GM18867 (cell line): ENCODE measurements around the gene ALDH2.
"Not testable (repeated sequence)": the region's sequence is repeated elsewhere in the genome, so short reads cannot be mapped to it uniquely, and the experiment has no call there.

Experiments used
- ATAC-seq: cut with Tn5 transposase; IDR thresholded peaks from one replicate; pipeline ENCODE4 v1.9.1; 2021; ENCODE audit warnings: mild to moderate bottlenecking, moderate library complexity; ENCODE audit not compliant: unreplicated experiment

Gene ALDH2

GRCh38 chr12:111766608-111767361, at the start of gene ALDH2:
Gene ALDH2, plus strand, starts transcription at chr12:111766933. Its CDS starts 50 bp downstream, at chr12:111766983.
- peak; percentile 38 for ATAC-seq

- ATAC-seq = not testable (repeated sequence)
These were observed 47.4 kb upstream of the ALDH2 start for GRCh38 chr12:111719316-111719715.

- no peak for ATAC-seq
These were observed 46.3 kb upstream of the ALDH2 start for GRCh38 chr12:111720457-111720856.

- ATAC-seq = not testable (repeated sequence)
These were observed 42.9 kb upstream of the ALDH2 start for GRCh38 chr12:111723646-111724360.

GRCh38 chr12:111728795-111729194, 37.9 kb upstream of the ALDH2 start:
- no peak for ATAC-seq

GRCh38 chr12:111730420-111730819, 36.3 kb upstream of the ALDH2 start:
- no peak for ATAC-seq

GRCh38 chr12:111732786-111733185, 33.9 kb upstream of the ALDH2 start:
- ATAC-seq = no peak

- ATAC-seq = no peak
These were observed 33.3 kb upstream of the ALDH2 start for GRCh38 chr12:111733340-111733915.

GRCh38 chr12:111739524-111739923, 27.2 kb upstream of the ALDH2 start:
- not testable (repeated sequence) for ATAC-seq

GRCh38 chr12:111741235-111741812, 25.4 kb upstream of the ALDH2 start:
- ATAC-seq = no peak

GRCh38 chr12:111745211-111745610, 21.5 kb upstream of the ALDH2 start:
- no peak for ATAC-seq

GRCh38 chr12:111747333-111747732, 19.4 kb upstream of the ALDH2 start:
- ATAC-seq = no peak

- ATAC-seq = no peak
These were observed 18.5 kb upstream of the ALDH2 start for GRCh38 chr12:111748151-111748672.

GRCh38 chr12:111748867-111749266, 17.9 kb upstream of the ALDH2 start:
- ATAC-seq = no peak

- no peak for ATAC-seq
These were observed 17.3 kb upstream of the ALDH2 start for GRCh38 chr12:111749391-111749790.

GRCh38 chr12:111753144-111753881, 13.4 kb upstream of the ALDH2 start:
- ATAC-seq = no peak

- no peak for ATAC-seq
These were observed 12.1 kb upstream of the ALDH2 start for GRCh38 chr12:111754671-111755070.

- no peak for ATAC-seq
These were observed 10.5 kb upstream of the ALDH2 start for GRCh38 chr12:111756196-111756595.

GRCh38 chr12:111756681-111757080, 10.1 kb upstream of the ALDH2 start:
- ATAC-seq = no peak

- no peak for ATAC-seq
These were observed 9.2 kb upstream of the ALDH2 start for GRCh38 chr12:111757361-111758119.
